HFFc6 (cell line): ENCODE results near the gene ARHGAP45. TPM values are rescaled to one million over a fixed set of nuclear protein-coding genes. Genes with fewer than 3 reads are reported as not detected.

Source experiments
- DNase-seq: peaks from one replicate; pipeline ENCODE4 v3.0.0-alpha.2; 2018
- H3K27ac Mint-ChIP-seq: 2 replicates; pipeline ENCODE4 v1.8.0; 2020; ENCODE audit warnings: mild to moderate bottlenecking, mixed read lengths
- H3K27me3 Mint-ChIP-seq: 2 replicates; pipeline ENCODE4 v1.8.0; 2021; ENCODE audit warnings: mild to moderate bottlenecking, moderate library complexity, mixed read lengths; ENCODE audit not compliant: insufficient read depth
- H3K36me3 Mint-ChIP-seq: 2 replicates; pipeline ENCODE4 v1.8.0; 2021; ENCODE audit warnings: low read depth, mixed read lengths
- H3K4me1 Mint-ChIP-seq: 2 replicates; pipeline ENCODE4 v1.8.0; 2020; ENCODE audit warnings: low read depth, mixed read lengths
- H3K4me3 Mint-ChIP-seq: 2 replicates; pipeline ENCODE4 v1.8.0; 2020; ENCODE audit warnings: mild to moderate bottlenecking, moderate library complexity, mixed read lengths
- H3K9me3 Mint-ChIP-seq: 2 replicates; pipeline ENCODE4 v1.8.0; 2020; ENCODE audit warnings: mild to moderate bottlenecking, mixed read lengths
- CTCF ChIP-seq: fragments of 200-600 bp; sonication (generic); IDR thresholded peaks from 2 replicates; pipeline ENCODE4 v1.5.0; 2021; ENCODE audit warnings: antibody characterized with exemption, mild to moderate bottlenecking
- total RNA-seq, 6 experiments: library from RNA; stranded (reverse); fragmentation: NEBNext Ultra II Directional; extraction: Animal tissue kit (Norgen Biotek cat#: 25700); gene quantifications; 2 replicates in 1 of 6; 3 replicates in 5 of 6; pipeline ENCODE4 v1.2.3, GENCODE V29; 2021

ARHGAP45 gene
- total RNA-seq, 6 experiments from 2014 or later = 0.28 to 0.74 (median 0.60) TPM

- TF ChIP-seq CTCF = no peak
- Mint-ChIP-seq H3K27me3 (peaks cover 14% of the 10 kb centered on the region), H3K4me3 (no peak overlapping the region), H3K36me3 (no peaks in the 10 kb centered on the region; the same call in 1 of the 2 replicates), H3K27ac (no peak overlapping the region), H3K4me1 (peaks cover 1% of the 10 kb centered on the region), H3K9me3 (no peaks in the 10 kb centered on the region)
- no peak for DNase-seq
These were observed 41.5 kb downstream of the ARHGAP45 start for GRCh38 chr19:1108291-1109031.

- Mint-ChIP-seq H3K9me3 (no peaks in the 10 kb centered on the region), H3K27me3 (peaks cover 10% of the 10 kb centered on the region), H3K27ac (no peak overlapping the region), H3K4me3 (no peak overlapping the region), H3K4me1 (no peaks in the 10 kb centered on the region), H3K36me3 (no peaks in the 10 kb centered on the region; the same call in 1 of the 2 replicates)
- DNase-seq = no peak
- no peak for TF ChIP-seq CTCF
These were observed 42.1 kb downstream of the ARHGAP45 start for GRCh38 chr19:1109032-1109551.

GRCh38 chr19:1109697-1110671 lies 43.0 kb downstream of the ARHGAP45 start:
- H3K9me3 Mint-ChIP-seq = no peaks in the 10 kb centered on the region

GRCh38 chr19:1110809-1111640 lies 44.1 kb downstream of the ARHGAP45 start:
- Mint-ChIP-seq H3K27ac (no peak overlapping the region), H3K36me3 (no peaks in the 10 kb centered on the region; the same call in 1 of the 2 replicates), H3K4me3 (no peak overlapping the region), H3K27me3 (peaks cover 5% of the 10 kb centered on the region), H3K4me1 (no peaks in the 10 kb centered on the region), H3K9me3 (no peaks in the 10 kb centered on the region)
- no peak for TF ChIP-seq CTCF
- no peak for DNase-seq

More at GRCh38 chr19:1109697-1110671, 43.0 kb downstream of the ARHGAP45 start:
- Mint-ChIP-seq H3K27me3 (peaks cover 10% of the 10 kb centered on the region), H3K27ac (no peak overlapping the region), H3K4me1 (no peaks in the 10 kb centered on the region), H3K4me3 (no peak overlapping the region), H3K36me3 (no peaks in the 10 kb centered on the region; the same call in 1 of the 2 replicates)
- TF ChIP-seq CTCF = no peak
- DNase-seq = no peak
